Neuronal stem cell (in vitro differentiated cells): ENCODE results near the gene JMJD8.

Experiments
- DNase-seq: peaks from one replicate; pipeline ENCODE4 v3.0.0-alpha.2; 2013; ENCODE audit warnings: low spot score
- H2AFZ ChIP-seq: one replicate; pipeline ENCODE4 v1.6.1; 2013; ENCODE audit warnings: mild to moderate bottlenecking, low read length, inconsistent platforms
- H2AK5ac ChIP-seq: 2 replicates; pipeline ENCODE4 v1.6.1; 2013; ENCODE audit warnings: low read depth, mild to moderate bottlenecking, inconsistent platforms, low read length, moderate library complexity, mixed read lengths
- H2BK120ac ChIP-seq: 2 replicates; pipeline ENCODE4 v1.6.1; 2013; ENCODE audit warnings: low read depth, mild to moderate bottlenecking, inconsistent platforms, low read length, moderate library complexity, mixed read lengths
- H2BK12ac ChIP-seq: one replicate; pipeline ENCODE4 v1.6.1; 2013; ENCODE audit warnings: low read length, inconsistent platforms
- H2BK15ac ChIP-seq: 2 replicates; pipeline ENCODE4 v1.6.1; 2013; ENCODE audit warnings: mild to moderate bottlenecking, low read length, inconsistent platforms, mixed read lengths
- H2BK5ac ChIP-seq: one replicate; pipeline ENCODE4 v1.6.1; 2013; ENCODE audit warnings: inconsistent platforms, mild to moderate bottlenecking, low read length, moderate library complexity
- H3K14ac ChIP-seq: one replicate; pipeline ENCODE4 v1.6.1; 2013; ENCODE audit warnings: low read length, inconsistent platforms
- H3K18ac ChIP-seq: 2 replicates; pipeline ENCODE4 v1.6.1; 2013; ENCODE audit warnings: low read length, inconsistent platforms
- H3K23ac ChIP-seq: 2 replicates; pipeline ENCODE4 v1.6.1; 2013; ENCODE audit warnings: low read depth, mild to moderate bottlenecking, mixed read lengths, low read length, inconsistent platforms; ENCODE audit not compliant: poor library complexity
- H3K27ac ChIP-seq: replicated peaks from 3 replicates; pipeline ENCODE4 v1.5.1; 2013; ENCODE audit warnings: low read length, inconsistent platforms
- H3K27me3 ChIP-seq, 3 experiments: 2 replicates each; pipeline ENCODE4 v1.6.1; 2013; ENCODE audit warnings: low read length in 3 of 3, mild to moderate bottlenecking in 2 of 3, inconsistent platforms in 1 of 3, low read depth in 1 of 3, mixed read lengths in 1 of 3, moderate library complexity in 1 of 3; ENCODE audit not compliant: control insufficient read depth in 3 of 3, insufficient read depth in 3 of 3
- H3K36me3 ChIP-seq, 2 donors: replicated peaks in 1 of 2; 2 replicates each; pipeline ENCODE4 v1.6.1; 2013; ENCODE audit warnings: low read length in 2 of 2; ENCODE audit not compliant: control insufficient read depth in 2 of 2, insufficient read depth in 2 of 2
- H3K4ac ChIP-seq: 2 replicates; pipeline ENCODE4 v1.6.1; 2013; ENCODE audit warnings: inconsistent platforms, mild to moderate bottlenecking, low read length, moderate library complexity
- H3K4me1 ChIP-seq, 2 donors: 1 replicate in 1 of 2; 2 replicates in 1 of 2; pipeline ENCODE4 v1.6.1; 2013; ENCODE audit warnings: low read length in 2 of 2, low read depth in 1 of 2; ENCODE audit not compliant: control insufficient read depth in 2 of 2, insufficient read depth in 1 of 2
- H3K4me2 ChIP-seq: one replicate; pipeline ENCODE4 v1.6.1; 2013; ENCODE audit warnings: mild to moderate bottlenecking, low read length, inconsistent platforms; ENCODE audit not compliant: insufficient read depth, poor library complexity, severe bottlenecking
- H3K4me3 ChIP-seq, 2 donors: 2 replicates each; pipeline ENCODE4 v1.5.1; 2013; ENCODE audit warnings: low read length in 2 of 2, mild to moderate bottlenecking in 2 of 2, inconsistent platforms in 1 of 2, moderate library complexity in 1 of 2
- H3K79me1 ChIP-seq: one replicate; pipeline ENCODE4 v1.6.1; 2013; ENCODE audit warnings: low read depth, mild to moderate bottlenecking, inconsistent platforms, low read length, moderate library complexity
- H3K9ac ChIP-seq: one replicate; pipeline ENCODE4 v1.6.1; 2013; ENCODE audit warnings: mild to moderate bottlenecking, low read depth, low read length, inconsistent platforms; ENCODE audit not compliant: poor library complexity
- H3K9me3 ChIP-seq, 2 donors: replicated peaks in 1 of 2; 2 replicates each; pipeline versions ENCODE3 to v1.6.1; 2013; ENCODE audit warnings: low read length in 2 of 2, mild to moderate bottlenecking in 2 of 2, inconsistent platforms in 1 of 2, low read depth in 1 of 2, mixed read lengths in 1 of 2, moderate library complexity in 1 of 2; ENCODE audit not compliant: control insufficient read depth in 2 of 2, insufficient read depth in 1 of 2
- H4K8ac ChIP-seq: one replicate; pipeline ENCODE4 v1.6.1; 2013; ENCODE audit warnings: low read depth, mild to moderate bottlenecking, inconsistent platforms, low read length, moderate library complexity
- H4K91ac ChIP-seq: one replicate; pipeline ENCODE4 v1.6.1; 2013; ENCODE audit warnings: low read length, low read depth, mild to moderate bottlenecking, inconsistent platforms; ENCODE audit not compliant: poor library complexity
- WGBS, 2 donors: extraction: QIAGEN DNeasy Blood & Tissue Kit; methylation state at CpG; one replicate each; pipeline ENCODE4 v1.1.7; 2013; ENCODE audit warnings: missing lambda C conversion rate in 2 of 2, mixed read lengths in 1 of 2; ENCODE audit not compliant: insufficient read length in 2 of 2, insufficient replicate concordance in 1 of 2; ENCODE audit errors: extremely low coverage in 2 of 2; 5-methylcytosine and 5-hydroxymethylcytosine counted together

Gene JMJD8

GRCh38 chr16:640614-641013 lies 43.5 kb downstream of the JMJD8 start:
- Histone ChIP-seq H3K14ac (no peak overlapping the region), H3K9me3 (no peaks in the 10 kb centered on the region), H3K79me1 (peaks cover 5% of the 10 kb centered on the region), H2AFZ (no peak overlapping the region), H2BK12ac (no peak overlapping the region), H3K4me1 (peaks cover 15 to 23% of the 10 kb centered on the region in 2 donors), H3K4ac (no peak overlapping the region), H3K23ac (no peak overlapping the region), H3K18ac (peak overlapping the region; percentile 94), H3K9ac (no peak overlapping the region), H3K27me3 (peaks cover 0 to 20% (median 11%) of the 10 kb centered on the region in 3 experiments), H3K4me3 (peak overlapping the region in 1 of 2 donors; percentile 53), H3K4me2 (no peak overlapping the region), H4K8ac (no peak overlapping the region), H2BK120ac (no peak overlapping the region), H2BK5ac (no peak overlapping the region), H3K36me3 (no peaks in the 10 kb centered on the region), H2AK5ac (peak overlapping the region; percentile 94), H4K91ac (no peak overlapping the region), H3K27ac (no peak overlapping the region), H2BK15ac (peak overlapping the region; percentile 21)
- DNase-seq = no peak
- no CpG with 5 or more reads among the region's 5 CpGs for WGBS, 2 donors

DNA sequence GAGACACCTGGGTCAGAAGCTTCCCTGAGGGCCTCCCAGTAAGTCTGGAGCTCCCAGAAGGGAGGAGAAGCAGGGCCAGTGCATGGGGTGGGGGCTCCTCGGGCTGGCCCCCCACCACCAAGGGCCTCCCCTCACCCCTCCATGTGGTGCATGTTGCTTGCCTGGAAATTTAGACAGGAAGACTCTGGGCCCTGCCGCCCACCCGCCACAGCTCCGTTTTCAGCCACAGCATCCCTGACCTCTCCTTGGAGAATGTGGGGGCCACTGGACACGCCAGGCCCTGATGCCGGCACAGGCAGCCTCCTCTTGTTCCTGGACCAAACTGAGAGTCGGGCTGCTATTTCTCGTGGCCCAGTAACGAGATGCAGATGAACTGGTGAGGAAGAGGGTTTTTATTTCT lies 45.3 kb downstream of the JMJD8 start:
- no CpG with 5 or more reads among the region's 9 CpGs for WGBS, 2 donors
- peak overlapping the region; percentile 42 for H3K18ac ChIP-seq
- H3K9ac ChIP-seq = no peak overlapping the region

DNA sequence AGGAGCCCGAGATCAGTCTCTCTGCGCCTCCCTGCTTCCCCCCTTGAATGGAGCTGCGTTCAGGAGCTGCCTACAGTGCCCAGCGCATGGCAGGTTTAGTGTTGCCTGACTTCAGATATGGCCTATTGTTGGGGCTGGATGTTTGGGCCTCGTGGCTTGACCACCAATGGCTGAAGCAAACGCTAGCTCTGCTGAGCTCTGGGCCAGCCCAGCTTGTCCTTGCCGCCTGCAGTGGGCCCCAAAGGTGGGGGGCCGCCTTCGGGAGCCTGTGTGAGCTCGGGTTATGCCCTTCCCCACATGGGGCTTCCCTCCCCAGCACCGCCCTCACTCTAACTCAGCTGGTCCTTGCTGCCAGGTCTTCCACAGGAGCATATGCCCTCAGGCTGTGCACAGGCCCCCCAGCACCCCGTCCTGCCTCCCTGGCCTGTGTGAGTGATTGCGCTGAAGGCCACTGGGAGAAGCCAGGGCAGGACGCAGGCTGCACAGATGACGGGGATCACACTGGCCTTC lies 46.0 kb downstream of the JMJD8 start:
- Histone ChIP-seq H3K23ac (peak overlapping the region; percentile 2), H2BK15ac (peak overlapping the region; percentile 17), H2BK5ac (no peak overlapping the region), H2AFZ (peak overlapping the region; percentile 86), H4K8ac (no peak overlapping the region), H3K4ac (no peak overlapping the region), H3K14ac (peak overlapping the region; percentile 14), H2BK120ac (no peak overlapping the region), H3K36me3 (peaks cover 10 to 22% of the 10 kb centered on the region in 2 donors), H3K4me2 (no peak overlapping the region), H3K4me3 (no peak overlapping the region), H3K27me3 (peaks cover 0 to 14% (median 11%) of the 10 kb centered on the region in 3 experiments), H3K27ac (no peak overlapping the region), H3K79me1 (peaks cover 15% of the 10 kb centered on the region), H4K91ac (peak overlapping the region; percentile 40), H3K9me3 (no peaks in the 10 kb centered on the region), H2BK12ac (peak overlapping the region; percentile 97), H3K4me1 (peaks cover 18 to 27% of the 10 kb centered on the region in 2 donors), H2AK5ac (peak overlapping the region; percentile 79), H3K9ac (peak overlapping the region; percentile 38), H3K18ac (peak overlapping the region; percentile 96)
- no peak for DNase-seq
- whole genome bisulfite sequencing, 2 donors = no CpG with 5 or more reads among the region's 15 CpGs

More for the DNA sequence above, 45.3 kb downstream of the JMJD8 start:
- no peak for DNase-seq
- Histone ChIP-seq H3K4me1 (peaks cover 18 to 27% of the 10 kb centered on the region in 2 donors), H3K79me1 (peaks cover 13% of the 10 kb centered on the region), H3K4me3 (no peak overlapping the region), H3K27me3 (peaks cover 0 to 20% (median 11%) of the 10 kb centered on the region in 3 experiments), H3K14ac (no peak overlapping the region), H3K9me3 (no peaks in the 10 kb centered on the region), H2AFZ (no peak overlapping the region), H2AK5ac (peak overlapping the region; percentile 79), H2BK5ac (no peak overlapping the region), H3K4me2 (no peak overlapping the region), H3K23ac (peak overlapping the region; percentile 18), H2BK120ac (peak overlapping the region; percentile 82), H2BK15ac (peak overlapping the region; percentile 17), H2BK12ac (no peak overlapping the region), H4K8ac (no peak overlapping the region), H3K36me3 (peaks cover 5 to 15% of the 10 kb centered on the region in 2 donors), H3K27ac (no peak overlapping the region), H4K91ac (no peak overlapping the region), H3K4ac (no peak overlapping the region)

DNA sequence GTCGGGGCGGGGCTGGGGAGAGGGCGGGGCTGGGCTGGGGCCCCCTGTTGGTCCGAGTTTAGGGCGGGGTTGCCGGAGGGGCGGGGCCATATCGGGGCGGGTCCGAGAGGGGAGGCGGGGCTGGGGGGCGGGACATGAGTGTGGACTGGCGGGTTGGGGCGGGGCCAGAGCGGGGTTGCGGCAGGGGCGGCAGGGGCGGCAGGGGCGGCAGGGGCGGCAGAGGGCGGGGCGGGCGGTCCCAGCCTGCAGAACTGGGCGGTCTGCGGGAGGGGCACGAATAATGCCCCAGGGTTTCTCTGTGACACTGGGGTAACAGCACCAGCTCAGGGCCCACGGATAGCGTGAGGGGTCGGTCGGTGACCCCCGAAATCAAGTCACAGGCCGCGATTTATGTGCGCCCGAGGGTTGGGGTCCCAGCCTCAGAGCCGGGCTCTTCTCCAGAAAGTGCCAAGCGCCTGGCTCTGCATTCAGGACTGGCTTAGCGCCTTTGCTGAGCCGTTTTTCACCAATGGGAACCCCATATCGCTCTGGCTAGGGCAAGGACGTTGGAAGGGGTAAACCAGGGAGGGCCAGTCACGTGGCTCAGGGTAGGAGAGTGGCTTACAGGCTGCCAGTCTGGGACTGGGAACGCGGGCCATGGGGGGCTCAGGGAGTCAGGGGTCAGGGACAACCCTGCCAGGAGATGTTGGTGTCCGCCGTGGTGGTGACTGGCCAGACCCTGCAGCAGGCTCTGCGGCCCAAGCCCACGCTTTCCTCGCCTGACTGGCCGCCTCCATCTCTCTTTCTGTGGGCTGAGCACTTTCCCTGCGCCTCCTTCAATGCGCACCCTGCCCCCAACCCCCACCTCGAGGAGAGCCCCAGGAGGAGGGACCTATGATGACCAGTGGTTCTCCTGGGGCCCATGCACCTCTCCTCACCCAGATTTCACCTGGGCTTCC lies 46.8 kb downstream of the JMJD8 start:
- Histone ChIP-seq H4K91ac (peak overlapping the region; percentile 40), H3K14ac (peak overlapping the region; percentile 14), H3K9ac (peak overlapping the region; percentile 96), H3K23ac (peak overlapping the region; percentile 98), H2BK12ac (peak overlapping the region; percentile 97), H3K4me2 (peak overlapping the region; percentile 88), H3K36me3 (peaks cover 12 to 25% of the 10 kb centered on the region in 2 donors), H2BK5ac (peak overlapping the region; percentile 95), H3K4me1 (peaks cover 15 to 27% of the 10 kb centered on the region in 2 donors), H2AFZ (peak overlapping the region; percentile 100), H3K9me3 (no peaks in the 10 kb centered on the region), H3K79me1 (peaks cover 17% of the 10 kb centered on the region), H2BK15ac (peak overlapping the region; percentile 92), H4K8ac (no peak overlapping the region), H2BK120ac (no peak overlapping the region), H3K27ac (peak overlapping the region; percentile 39), H3K27me3 (peaks cover 0 to 7% (median 5%) of the 10 kb centered on the region in 3 experiments), H3K18ac (peak overlapping the region; percentile 100), H3K4me3 (peak overlapping the region; percentile 99 to 100), H2AK5ac (peak overlapping the region; percentile 79), H3K4ac (no peak overlapping the region)
- no peak for DNase-seq
- no CpG with 5 or more reads among the region's 53 CpGs for WGBS, 2 donors
